Measurements from ENCODE around the gene KIF22. TPM values are rescaled to one million over a fixed set of nuclear protein-coding genes. Genes with fewer than 3 reads are reported as not detected.
A peak's percentile ranks its signal among the peaks of the same experiment; 100 is the strongest.

Gene KIF22
- total RNA-seq, 1 donor, result 8.3 TPM

- no peaks in the 10 kb centered on the region for H3K9me3 ChIP-seq (ENCODE audit: low read depth, low read length)
- H2AFZ ChIP-seq (ENCODE audit: low read length), result peak within 1 kb of the TSS; percentile 80
- no peaks in the 10 kb centered on the region for H3K27me3 ChIP-seq (ENCODE audit: insufficient read depth, low read length)
- no peak for TF ChIP-seq CTCF (IDR thresholded peaks at IDR 0.05; ENCODE audit: extremely low read depth, low read depth, low read length)
- H3K36me3 ChIP-seq (ENCODE audit: insufficient read depth, low read length), result peaks cover 18% of the 10 kb centered on the region
- H3K4me1 ChIP-seq (ENCODE audit: insufficient read depth, low read length), result peaks cover 58% of the 10 kb centered on the region
- peaks cover 23% of the 10 kb centered on the region for H3K79me2 ChIP-seq (ENCODE audit: insufficient read depth, low read length)
- peak within 1 kb of the TSS; percentile 98 for H3K4me2 ChIP-seq (ENCODE audit: insufficient read depth, low read length)
- peak within 1 kb of the TSS; percentile 76 for H3K4me3 ChIP-seq (ENCODE audit: insufficient read depth, low read length)
- peak within 1 kb of the TSS; percentile 65 for H3K27ac ChIP-seq (ENCODE audit: low read depth, low read length)
- peak; percentile 90 for DNase-seq (ENCODE audit: insufficient read length, low spot score, missing footprints)
- H4K20me1 ChIP-seq (ENCODE audit: insufficient read depth, low read length), result peaks cover 19% of the 10 kb centered on the region
Measured at GRCh38 chr16:29811896-29812665, 21.5 kb downstream of the KIF22 start, which contains the start of gene PRRT2. TSS of gene PRRT2 (plus strand) at chr16:29812193. CDS start at chr16:29813055, 862 bp downstream.

- Histone ChIP-seq H3K4me2 (ENCODE audit: insufficient read depth, low read length) (peak overlapping the region; percentile 98), H3K27ac (ENCODE audit: low read depth, low read length) (no peak overlapping the region), H3K9me3 (ENCODE audit: low read depth, low read length) (no peaks in the 10 kb centered on the region), H3K4me3 (ENCODE audit: insufficient read depth, low read length) (peak overlapping the region; percentile 76), H4K20me1 (ENCODE audit: insufficient read depth, low read length) (peaks cover 19% of the 10 kb centered on the region), H3K79me2 (ENCODE audit: insufficient read depth, low read length) (peaks cover 26% of the 10 kb centered on the region), H3K36me3 (ENCODE audit: insufficient read depth, low read length) (peaks cover 18% of the 10 kb centered on the region), H3K4me1 (ENCODE audit: insufficient read depth, low read length) (peaks cover 59% of the 10 kb centered on the region), H3K27me3 (ENCODE audit: insufficient read depth, low read length) (no peaks in the 10 kb centered on the region), H2AFZ (ENCODE audit: low read length) (no peak overlapping the region)
- TF ChIP-seq CTCF (IDR thresholded peaks at IDR 0.05; ENCODE audit: extremely low read depth, low read depth, low read length), result no peak
- peak; percentile 63 for DNase-seq (ENCODE audit: insufficient read length, low spot score, missing footprints)
Measured at GRCh38 chr16:29812754-29813643, 22.4 kb downstream of the KIF22 start.

- H2AFZ ChIP-seq (ENCODE audit: low read length), result no peak overlapping the region
- H3K36me3 ChIP-seq (ENCODE audit: insufficient read depth, low read length), result peaks cover 20% of the 10 kb centered on the region
- no peaks in the 10 kb centered on the region for H3K9me3 ChIP-seq (ENCODE audit: low read depth, low read length)
- DNase-seq (ENCODE audit: insufficient read length, low spot score, missing footprints), result peak; percentile 73
- H3K4me3 ChIP-seq (ENCODE audit: insufficient read depth, low read length), result no peak overlapping the region
- no peak for TF ChIP-seq CTCF (IDR thresholded peaks at IDR 0.05; ENCODE audit: extremely low read depth, low read depth, low read length)
- peaks cover 25% of the 10 kb centered on the region for H3K79me2 ChIP-seq (ENCODE audit: insufficient read depth, low read length)
- peaks cover 50% of the 10 kb centered on the region for H3K4me1 ChIP-seq (ENCODE audit: insufficient read depth, low read length)
- peaks cover 15% of the 10 kb centered on the region for H4K20me1 ChIP-seq (ENCODE audit: insufficient read depth, low read length)
- H3K27me3 ChIP-seq (ENCODE audit: insufficient read depth, low read length), result no peaks in the 10 kb centered on the region
- no peak overlapping the region for H3K4me2 ChIP-seq (ENCODE audit: insufficient read depth, low read length)
- no peak overlapping the region for H3K27ac ChIP-seq (ENCODE audit: low read depth, low read length)
Measured at GRCh38 chr16:29813644-29814562, 23.4 kb downstream of the KIF22 start.
